ENCODE measurements around the gene LMAN1. TPM values are rescaled to one million over a fixed set of nuclear protein-coding genes. Genes with fewer than 3 reads are reported as not detected.

The LMAN1 gene
- total RNA-seq, 1 donor from 2014 or later = 123 TPM

GRCh38 chr18:59282341-59282740 lies 76.7 kb downstream of the LMAN1 start:
- no peak overlapping the region for H3K4me2 ChIP-seq (ENCODE audit: low read length)
- H3K27me3 Mint-ChIP-seq (ENCODE audit: low read depth, unreplicated experiment) = peaks cover 56% of the 10 kb centered on the region
- no peak overlapping the region for H3K9ac ChIP-seq (ENCODE audit: low read length)
- no peak for TF ChIP-seq EZH2 (IDR thresholded peaks at IDR 0.05; ENCODE audit: insufficient read depth, low read length)
- no peaks in the 10 kb centered on the region for H3K79me2 ChIP-seq (ENCODE audit: insufficient read depth, low read length)
- H3K9me3 ChIP-seq (ENCODE audit: insufficient read depth, low read depth, low read length) = no peaks in the 10 kb centered on the region
- H3K36me3 ChIP-seq (ENCODE audit: insufficient read depth, low read length) = no peaks in the 10 kb centered on the region
- H3K4me1 Mint-ChIP-seq (ENCODE audit: low read depth, unreplicated experiment) = no peaks in the 10 kb centered on the region
- H3K27ac ChIP-seq (ENCODE audit: low read depth, low read length) = no peak overlapping the region
- no peak overlapping the region for H2AFZ ChIP-seq (ENCODE audit: low read depth, low read length)
- no peak overlapping the region for H3K27ac Mint-ChIP-seq (ENCODE audit: unreplicated experiment)
- H4K20me1 ChIP-seq (ENCODE audit: insufficient read depth, low read length) = no peaks in the 10 kb centered on the region
- H3K27me3 ChIP-seq (ENCODE audit: insufficient read depth, low read length) = peaks cover 64% of the 10 kb centered on the region
- DNase-seq (ENCODE audit: low read depth) = no peak
- no peaks in the 10 kb centered on the region for H3K9me3 Mint-ChIP-seq (ENCODE audit: unreplicated experiment)
- no peak overlapping the region for H3K4me3 Mint-ChIP-seq (ENCODE audit: unreplicated experiment)
- no peaks in the 10 kb centered on the region for H3K36me3 Mint-ChIP-seq (ENCODE audit: low read depth, unreplicated experiment)
- H3K4me3 ChIP-seq (ENCODE audit: insufficient read depth, low read depth, low read length) = no peak overlapping the region
- no peaks in the 10 kb centered on the region for H3K4me1 ChIP-seq (ENCODE audit: insufficient read depth, low read length)
- no peak for FAIRE-seq

- peaks cover 68% of the 10 kb centered on the region for H3K27me3 ChIP-seq (ENCODE audit: insufficient read depth, low read length)
- H4K20me1 ChIP-seq (ENCODE audit: insufficient read depth, low read length) = no peaks in the 10 kb centered on the region
- H3K36me3 ChIP-seq (ENCODE audit: insufficient read depth, low read length) = no peaks in the 10 kb centered on the region
- Mint-ChIP-seq H3K9me3 (ENCODE audit: unreplicated experiment) (peaks cover 2% of the 10 kb centered on the region), H3K36me3 (ENCODE audit: low read depth, unreplicated experiment) (no peaks in the 10 kb centered on the region), H3K4me3 (ENCODE audit: unreplicated experiment) (no peak overlapping the region), H3K27ac (ENCODE audit: unreplicated experiment) (no peak overlapping the region), H3K4me1 (ENCODE audit: low read depth, unreplicated experiment) (no peaks in the 10 kb centered on the region), H3K27me3 (ENCODE audit: low read depth, unreplicated experiment) (peaks cover 63% of the 10 kb centered on the region)
- H3K27ac ChIP-seq (ENCODE audit: low read depth, low read length) = no peak overlapping the region
- H3K9me3 ChIP-seq (ENCODE audit: insufficient read depth, low read depth, low read length) = no peaks in the 10 kb centered on the region
- no peak overlapping the region for H3K4me2 ChIP-seq (ENCODE audit: low read length)
- FAIRE-seq (no peak), DNase-seq (ENCODE audit: low read depth) (no peak)
- no peak for TF ChIP-seq CTCF (IDR thresholded peaks at IDR 0.05; ENCODE audit: insufficient read depth, low read depth, low read length)
- TF ChIP-seq EZH2 (IDR thresholded peaks at IDR 0.05; ENCODE audit: insufficient read depth, low read length) = no peak
- no peaks in the 10 kb centered on the region for H3K79me2 ChIP-seq (ENCODE audit: insufficient read depth, low read length)
- no peak overlapping the region for H2AFZ ChIP-seq (ENCODE audit: low read depth, low read length)
- H3K4me3 ChIP-seq (ENCODE audit: insufficient read depth, low read depth, low read length) = no peak overlapping the region
- H3K9ac ChIP-seq (ENCODE audit: low read length) = no peak overlapping the region
- no peaks in the 10 kb centered on the region for H3K4me1 ChIP-seq (ENCODE audit: insufficient read depth, low read length)
Measured at GRCh38 chr18:59279722-59280121, 79.3 kb downstream of the LMAN1 start.

GRCh38 chr18:59279193-59279592 lies 79.9 kb downstream of the LMAN1 start:
- Histone ChIP-seq H3K4me1 (ENCODE audit: insufficient read depth, low read length) (no peaks in the 10 kb centered on the region), H2AFZ (ENCODE audit: low read depth, low read length) (no peak overlapping the region), H4K20me1 (ENCODE audit: insufficient read depth, low read length) (no peaks in the 10 kb centered on the region), H3K36me3 (ENCODE audit: insufficient read depth, low read length) (no peaks in the 10 kb centered on the region), H3K9ac (ENCODE audit: low read length) (no peak overlapping the region), H3K27ac (ENCODE audit: low read depth, low read length) (no peak overlapping the region), H3K4me3 (ENCODE audit: insufficient read depth, low read depth, low read length) (no peak overlapping the region), H3K27me3 (ENCODE audit: insufficient read depth, low read length) (peaks cover 72% of the 10 kb centered on the region), H3K9me3 (ENCODE audit: insufficient read depth, low read depth, low read length) (no peaks in the 10 kb centered on the region), H3K79me2 (ENCODE audit: insufficient read depth, low read length) (no peaks in the 10 kb centered on the region), H3K4me2 (ENCODE audit: low read length) (no peak overlapping the region)
- Mint-ChIP-seq H3K4me1 (ENCODE audit: low read depth, unreplicated experiment) (no peaks in the 10 kb centered on the region), H3K36me3 (ENCODE audit: low read depth, unreplicated experiment) (no peaks in the 10 kb centered on the region), H3K27ac (ENCODE audit: unreplicated experiment) (no peak overlapping the region), H3K4me3 (ENCODE audit: unreplicated experiment) (no peak overlapping the region), H3K27me3 (ENCODE audit: low read depth, unreplicated experiment) (peaks cover 67% of the 10 kb centered on the region), H3K9me3 (ENCODE audit: unreplicated experiment) (peaks cover 3% of the 10 kb centered on the region)
- FAIRE-seq = no peak
- no peak for TF ChIP-seq EZH2 (IDR thresholded peaks at IDR 0.05; ENCODE audit: insufficient read depth, low read length)
- TF ChIP-seq CTCF (IDR thresholded peaks at IDR 0.05; ENCODE audit: insufficient read depth, low read depth, low read length) = no peak
- DNase-seq (ENCODE audit: low read depth) = no peak
